Loucy (cell line): Measurements from ENCODE around the gene NMT1.

Source experiments
- EZH2phosphoT487 ChIP-seq: fragments of 200-600 bp; IDR thresholded peaks from 2 replicates; pipeline ENCODE4 v1.6.1; 2018; ENCODE audit warnings: antibody characterized with exemption, mild to moderate bottlenecking, moderate library complexity, borderline replicate concordance
- TF ChIP-seq, protein P1 (sequence below): fragments of 200-600 bp; sonication (generic); conservative IDR thresholded peaks from 2 replicates; pipeline ENCODE4 v1.5.1; 2014; ENCODE audit warnings: mild to moderate bottlenecking, antibody characterized with exemption, low read length

- TF ChIP-seq, protein P1, sequence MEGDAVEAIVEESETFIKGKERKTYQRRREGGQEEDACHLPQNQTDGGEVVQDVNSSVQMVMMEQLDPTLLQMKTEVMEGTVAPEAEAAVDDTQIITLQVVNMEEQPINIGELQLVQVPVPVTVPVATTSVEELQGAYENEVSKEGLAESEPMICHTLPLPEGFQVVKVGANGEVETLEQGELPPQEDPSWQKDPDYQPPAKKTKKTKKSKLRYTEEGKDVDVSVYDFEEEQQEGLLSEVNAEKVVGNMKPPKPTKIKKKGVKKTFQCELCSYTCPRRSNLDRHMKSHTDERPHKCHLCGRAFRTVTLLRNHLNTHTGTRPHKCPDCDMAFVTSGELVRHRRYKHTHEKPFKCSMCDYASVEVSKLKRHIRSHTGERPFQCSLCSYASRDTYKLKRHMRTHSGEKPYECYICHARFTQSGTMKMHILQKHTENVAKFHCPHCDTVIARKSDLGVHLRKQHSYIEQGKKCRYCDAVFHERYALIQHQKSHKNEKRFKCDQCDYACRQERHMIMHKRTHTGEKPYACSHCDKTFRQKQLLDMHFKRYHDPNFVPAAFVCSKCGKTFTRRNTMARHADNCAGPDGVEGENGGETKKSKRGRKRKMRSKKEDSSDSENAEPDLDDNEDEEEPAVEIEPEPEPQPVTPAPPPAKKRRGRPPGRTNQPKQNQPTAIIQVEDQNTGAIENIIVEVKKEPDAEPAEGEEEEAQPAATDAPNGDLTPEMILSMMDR = no peak
- TF ChIP-seq EZH2phosphoT487 = no peak
These were observed 38.3 kb upstream of the NMT1 start for GRCh38 chr17:45022655-45023339.
